Measurements from ENCODE around the gene FCHSD2. TPM values are rescaled to one million over a fixed set of nuclear protein-coding genes. Genes with fewer than 3 reads are reported as not detected.

FCHSD2 gene
- 7.3 TPM for total RNA-seq

GRCh38 chr11:73142128-73142377 is at the start of gene FCHSD2:
TSS of gene FCHSD2 (minus strand) at chr11:73142318. CDS start at chr11:73141877, 441 bp downstream.
- ATAC-seq, result no peak

GRCh38 chr11:73191151-73191550 is 49.0 kb upstream of the FCHSD2 start:
- ATAC-seq, result no peak

- ATAC-seq, result no peak
These were observed 48.4 kb upstream of the FCHSD2 start for GRCh38 chr11:73190557-73190885.

GRCh38 chr11:73189723-73190556 is 47.8 kb upstream of the FCHSD2 start:
- ATAC-seq, result no peak

- no peak for ATAC-seq
These were observed 47.2 kb upstream of the FCHSD2 start for GRCh38 chr11:73189315-73189714.

GRCh38 chr11:73188301-73188700 is 46.2 kb upstream of the FCHSD2 start:
- no peak for ATAC-seq

GRCh38 chr11:73187854-73188253 is 45.7 kb upstream of the FCHSD2 start:
- ATAC-seq, result peak; percentile 65

GRCh38 chr11:73186886-73187285 is 44.8 kb upstream of the FCHSD2 start:
- ATAC-seq, result no peak

GRCh38 chr11:73186294-73186850 is 44.3 kb upstream of the FCHSD2 start:
- peak; percentile 69 for ATAC-seq

GRCh38 chr11:73185680-73186293 is 43.7 kb upstream of the FCHSD2 start:
- peak; percentile 72 for ATAC-seq

GRCh38 chr11:73184953-73185671 is 43.0 kb upstream of the FCHSD2 start:
- peak; percentile 58 for ATAC-seq

- no peak for ATAC-seq
These were observed 40.8 kb upstream of the FCHSD2 start for GRCh38 chr11:73182824-73183321.

- no peak for ATAC-seq
These were observed 36.6 kb upstream of the FCHSD2 start for GRCh38 chr11:73178681-73179080.

- ATAC-seq, result peak; percentile 90
These were observed 35.8 kb upstream of the FCHSD2 start for GRCh38 chr11:73177778-73178539.

- peak; percentile 63 for ATAC-seq
These were observed 35.3 kb upstream of the FCHSD2 start for GRCh38 chr11:73177380-73177777.

GRCh38 chr11:73176874-73177155 is 34.7 kb upstream of the FCHSD2 start:
- ATAC-seq, result peak; percentile 45

GRCh38 chr11:73176145-73176873 is 34.2 kb upstream of the FCHSD2 start:
- ATAC-seq, result no peak

- ATAC-seq, result no peak
These were observed 33.5 kb upstream of the FCHSD2 start for GRCh38 chr11:73175551-73176144.

- no peak for ATAC-seq
These were observed 32.3 kb upstream of the FCHSD2 start for GRCh38 chr11:73174495-73174791.

GRCh38 chr11:73173755-73174494 is 31.8 kb upstream of the FCHSD2 start:
- peak; percentile 6 for ATAC-seq

GRCh38 chr11:73172992-73173656 is 31.0 kb upstream of the FCHSD2 start:
- ATAC-seq, result no peak
